GM12872 (cell line): ENCODE data around the gene POU6F1.

ENCODE experiments used
- CTCF ChIP-seq: IDR thresholded peaks from 3 replicates; pipeline ENCODE4 v1.5.1; 2011; ENCODE audit warnings: low read depth, mild to moderate bottlenecking, low read length, moderate library complexity; ENCODE audit not compliant: insufficient read depth

POU6F1 gene

DNA sequence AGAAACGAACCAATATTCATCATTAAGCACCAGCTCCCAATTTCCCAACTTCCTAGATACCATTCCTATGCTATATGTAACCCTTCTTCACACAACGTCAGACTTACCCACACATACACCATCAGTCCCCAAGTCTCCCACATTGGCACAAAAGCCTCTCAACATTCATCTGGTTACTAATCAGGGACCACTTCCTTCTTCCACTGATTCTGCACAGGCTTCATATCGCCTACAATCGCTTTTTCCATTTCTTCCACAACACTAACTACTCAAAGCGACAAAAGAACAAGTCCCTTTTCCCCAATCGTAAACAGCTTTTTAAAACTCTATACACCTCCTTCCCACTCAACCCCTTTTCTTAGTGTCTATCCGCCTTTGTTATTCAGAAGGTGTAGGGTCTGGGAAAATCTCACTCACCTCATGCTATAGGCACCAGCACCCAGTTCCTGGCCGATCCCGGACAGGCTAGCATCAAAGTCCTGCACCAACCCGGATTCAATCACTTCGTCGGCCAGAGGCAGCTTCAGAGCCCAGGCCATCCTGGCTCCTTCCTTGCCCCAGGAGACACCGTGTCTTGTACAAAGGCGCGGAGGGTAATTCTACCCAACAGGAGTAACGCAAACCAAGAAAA lies 45.9 kb downstream of the POU6F1 start:
- no peak for TF ChIP-seq CTCF

- TF ChIP-seq CTCF = no peak
Observed at GRCh38 chr12:51163795-51164194, 54.1 kb downstream of the POU6F1 start.

DNA sequence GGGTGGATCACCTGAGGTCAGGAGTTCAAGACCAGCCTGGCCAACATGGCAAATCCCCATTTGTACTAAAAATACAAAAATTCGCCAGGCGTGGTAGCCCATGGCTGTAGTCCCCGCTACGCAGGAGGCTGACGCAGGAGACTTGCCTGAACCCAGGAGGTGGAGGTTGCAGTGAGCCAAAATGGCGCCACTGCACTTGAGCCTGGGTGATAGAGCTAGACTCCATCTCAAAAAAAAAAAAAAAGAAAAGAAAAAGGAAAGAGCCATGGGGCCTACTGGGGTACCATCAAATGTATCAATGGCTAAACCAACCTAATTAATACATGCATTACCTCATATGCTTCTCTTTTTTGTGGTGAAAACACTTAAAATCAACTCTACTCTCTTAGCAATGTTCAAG lies 55.6 kb downstream of the POU6F1 start:
- no peak for TF ChIP-seq CTCF

DNA sequence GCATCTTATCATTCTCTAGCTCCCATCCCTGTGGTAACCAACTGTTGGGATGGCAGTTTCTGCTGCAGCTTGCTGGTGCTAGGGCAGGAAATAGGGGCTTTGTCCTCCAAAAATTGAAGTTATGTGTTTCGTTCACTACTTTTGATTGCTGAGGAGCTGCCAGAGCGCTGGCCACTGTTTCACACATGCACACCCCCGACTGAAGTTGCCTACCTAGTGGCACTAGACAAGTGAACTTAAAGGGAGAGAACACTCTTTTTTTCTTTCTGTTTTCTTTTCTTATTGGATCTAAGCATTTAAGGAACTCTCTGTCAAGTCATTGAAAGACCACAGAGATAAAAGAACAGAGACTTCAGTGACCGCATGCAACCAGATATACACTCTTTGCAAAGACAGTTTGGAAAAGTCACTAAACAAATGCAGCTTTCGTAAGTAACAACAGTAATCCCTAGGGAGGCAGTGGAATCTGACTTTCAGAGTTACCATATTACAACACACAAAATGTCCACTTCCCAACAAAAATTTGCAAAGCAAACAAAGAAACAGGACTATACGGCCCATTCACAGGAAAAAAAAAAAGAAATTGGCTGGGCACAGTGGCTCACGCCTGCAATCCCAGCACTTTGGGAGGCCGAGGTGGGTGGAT lies 56.9 kb downstream of the POU6F1 start:
- TF ChIP-seq CTCF = no peak

DNA sequence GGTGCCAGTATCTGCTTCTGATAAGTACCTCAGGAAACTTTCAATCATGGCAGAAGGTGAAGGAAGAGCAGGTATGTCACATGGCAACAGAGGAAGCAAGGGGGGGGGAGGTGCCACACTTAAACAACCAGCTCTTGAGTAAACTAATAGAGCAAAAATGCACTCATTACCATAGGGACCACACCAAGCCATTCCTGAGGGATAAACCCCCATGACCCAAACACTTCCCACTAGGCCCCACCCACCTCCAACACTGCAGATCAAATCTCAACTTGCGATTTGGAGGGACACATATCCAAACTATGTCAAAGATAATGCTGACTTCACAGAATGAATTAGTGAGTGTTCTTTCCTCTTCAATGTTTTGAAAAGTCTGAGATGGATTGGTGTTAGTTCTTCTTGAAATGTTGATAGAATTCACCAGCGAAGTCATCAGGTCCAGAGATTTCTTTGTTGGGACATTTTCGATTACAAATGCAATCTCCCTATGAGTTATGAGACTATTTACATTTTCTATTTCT lies 61.6 kb downstream of the POU6F1 start:
- TF ChIP-seq CTCF = no peak

DNA sequence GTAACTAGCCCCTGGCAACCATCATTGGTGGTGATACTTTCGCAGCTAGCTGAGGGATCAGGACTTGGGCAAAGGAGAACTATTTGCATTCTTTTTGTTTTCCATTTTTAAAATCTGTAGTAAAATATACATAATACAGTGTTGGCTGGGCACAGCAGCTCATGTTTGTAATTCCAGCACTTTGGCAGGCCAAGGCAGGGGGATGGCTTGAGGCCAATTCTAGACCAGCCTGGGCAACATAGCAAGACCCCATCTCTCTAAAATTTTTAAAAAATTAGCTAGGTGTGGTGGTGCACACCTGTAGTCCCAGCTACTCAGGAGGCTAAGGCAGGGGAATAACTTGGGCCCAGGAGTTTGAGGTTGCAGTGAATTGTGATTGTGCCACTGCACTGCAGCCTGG lies 64.9 kb downstream of the POU6F1 start:
- no peak for TF ChIP-seq CTCF

GRCh38 chr12:51150777-51151176 lies 67.1 kb downstream of the POU6F1 start:
- no peak for TF ChIP-seq CTCF
